ENCODE data around the gene CRY2. TPM values are rescaled to one million over a fixed set of nuclear protein-coding genes. Genes with fewer than 3 reads are reported as not detected.
A peak's percentile ranks its signal among the peaks of the same experiment; 100 is the strongest.

The CRY2 gene
- total RNA-seq, 2 experiments from 2014 or later = 18.4 to 22.7 TPM

DNA sequence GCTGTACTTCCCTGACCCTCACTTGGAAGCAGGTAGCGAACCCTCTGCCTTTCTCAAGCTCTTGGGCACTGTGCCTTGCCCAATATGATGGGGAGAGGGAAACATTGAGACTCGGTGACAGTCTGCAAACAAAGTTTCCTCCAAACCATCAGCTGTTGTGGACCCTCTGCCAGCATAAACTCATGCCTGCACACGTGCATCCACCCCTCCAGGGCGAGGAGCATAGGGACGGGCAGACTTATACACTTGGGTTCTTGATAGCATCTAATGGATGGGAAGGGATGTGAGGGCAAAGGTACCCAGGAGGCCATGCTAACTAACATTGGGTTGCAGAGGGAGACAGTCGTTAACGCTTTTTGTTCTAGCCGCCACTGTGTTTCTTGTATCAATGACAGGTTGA lies 29.9 kb downstream of the CRY2 start:
- Mint-ChIP-seq H3K36me3 (ENCODE audit: low read depth) (peaks cover 28% of the 10 kb centered on the region), H3K4me3 (no peak overlapping the region), H3K27ac (no peak overlapping the region), H3K9me3 (no peaks in the 10 kb centered on the region), H3K27me3 (no peaks in the 10 kb centered on the region), H3K4me1 (no peaks in the 10 kb centered on the region)
- ChIA-PET CTCF (no interaction called here), POLR2A (no interaction called here)
- no peak for DNase-seq

DNA sequence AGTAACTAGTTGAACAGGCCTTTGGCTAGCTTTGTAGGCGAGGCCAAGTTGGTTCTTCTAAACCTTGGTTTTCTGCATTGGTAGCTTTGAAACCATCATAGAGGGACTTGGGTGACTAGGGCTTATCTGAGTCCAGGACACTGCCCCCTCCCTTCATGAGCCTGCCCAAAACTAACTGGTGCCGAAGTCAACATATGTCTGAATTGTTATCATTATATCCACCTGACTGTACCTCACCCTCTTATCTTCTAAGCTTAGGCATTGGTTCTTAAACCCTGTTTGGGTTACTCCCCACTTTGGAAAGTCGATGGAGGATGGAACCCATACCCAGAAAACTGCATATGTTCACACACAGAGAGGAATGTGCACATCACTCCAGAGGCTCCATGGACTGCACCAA lies 30.6 kb downstream of the CRY2 start:
- DNase-seq = no peak
- Mint-ChIP-seq H3K9me3 (no peaks in the 10 kb centered on the region), H3K4me3 (no peak overlapping the region), H3K4me1 (no peaks in the 10 kb centered on the region), H3K27me3 (no peaks in the 10 kb centered on the region), H3K27ac (no peak overlapping the region), H3K36me3 (ENCODE audit: low read depth) (peaks cover 28% of the 10 kb centered on the region)
- CTCF ChIA-PET = no interaction called here
- POLR2A ChIA-PET = no interaction called here

DNA sequence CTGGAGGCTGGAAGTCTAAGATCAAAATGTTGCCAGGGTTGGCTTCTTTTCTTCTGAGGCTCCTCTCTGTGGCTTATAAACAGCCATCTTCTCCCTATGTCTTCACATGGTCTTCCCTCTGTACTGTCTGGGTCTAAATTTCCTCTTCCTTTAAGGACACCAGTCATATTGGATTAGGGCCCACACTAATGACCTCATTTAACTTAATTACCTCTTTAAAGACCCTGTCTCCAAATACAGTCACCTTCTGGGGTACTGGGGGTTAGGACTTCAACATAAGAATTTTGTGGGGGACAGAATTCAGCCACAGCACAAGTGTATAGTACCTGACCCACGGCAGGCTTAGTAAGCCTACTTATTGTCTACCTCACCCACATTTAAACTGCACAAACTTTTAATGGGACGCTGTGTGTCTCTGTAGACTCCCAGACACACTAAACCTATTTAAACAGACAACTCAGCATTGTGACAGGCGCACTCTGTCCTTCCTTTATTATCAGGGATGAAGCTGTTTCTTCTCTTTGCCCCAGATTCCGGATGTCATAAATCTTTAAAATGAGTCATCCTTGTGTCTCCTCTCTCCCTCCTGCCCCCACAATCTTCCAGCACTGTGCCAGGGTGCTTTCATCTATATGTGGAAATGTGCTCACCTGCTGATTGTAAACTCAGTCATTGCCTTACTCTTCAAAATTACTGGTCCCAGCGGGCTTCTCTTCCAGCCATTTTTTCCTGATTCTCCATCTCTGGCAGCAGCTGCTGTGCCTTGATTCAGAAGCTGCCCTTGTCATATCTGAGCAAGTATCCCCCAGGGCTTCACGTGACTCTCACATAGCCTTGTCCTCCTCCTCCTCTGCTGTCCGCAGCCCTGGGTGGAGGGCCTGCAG lies 32.8 kb downstream of the CRY2 start:
- Mint-ChIP-seq H3K9me3 (no peaks in the 10 kb centered on the region), H3K27me3 (peaks cover 4% of the 10 kb centered on the region), H3K36me3 (ENCODE audit: low read depth) (peaks cover 19% of the 10 kb centered on the region), H3K4me1 (peaks cover 4% of the 10 kb centered on the region), H3K4me3 (no peak overlapping the region), H3K27ac (no peak overlapping the region)
- POLR2A ChIA-PET = no interaction called here
- CTCF ChIA-PET = no interaction called here
- no peak for DNase-seq

DNA sequence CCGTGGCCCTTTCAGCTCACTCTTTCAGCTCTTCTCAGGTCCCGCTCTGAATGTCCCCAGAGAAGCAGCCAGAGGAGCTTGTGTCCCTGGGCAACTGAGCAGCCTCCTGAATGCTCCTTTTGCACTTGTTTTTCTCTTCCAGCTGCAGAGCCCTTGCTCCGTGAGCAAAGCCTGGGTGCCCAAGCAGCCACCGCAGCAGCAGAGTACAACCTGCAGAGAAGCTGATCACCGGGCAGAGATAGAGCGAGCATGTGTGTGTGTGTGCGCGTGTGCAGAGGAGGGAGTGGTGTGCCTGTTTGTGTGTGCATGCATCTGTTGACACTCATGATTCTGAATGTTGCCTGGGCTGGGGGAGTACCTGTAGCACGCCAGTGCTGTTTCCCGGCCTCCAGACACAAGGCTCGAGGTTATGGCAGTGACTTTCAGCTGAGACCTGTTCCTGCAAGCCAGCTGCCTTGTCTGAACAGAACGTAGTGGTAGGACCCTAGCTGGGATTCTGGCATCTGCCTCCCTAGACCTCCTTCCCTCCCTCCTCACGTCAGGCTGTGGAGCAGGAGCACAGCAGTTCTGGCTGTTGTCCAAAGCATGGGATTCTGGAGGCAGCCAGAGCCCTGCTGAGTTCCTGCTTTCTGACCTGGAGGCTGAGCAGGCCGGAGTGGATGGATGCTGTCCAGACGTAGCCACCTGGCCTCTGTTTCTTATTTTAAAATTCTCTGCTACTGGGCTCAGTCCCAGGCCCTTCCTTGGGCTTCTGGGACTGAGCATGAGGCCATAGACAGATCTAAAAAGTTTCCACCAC lies 33.7 kb downstream of the CRY2 start:
- H3K9me3 Mint-ChIP-seq = no peaks in the 10 kb centered on the region
- CTCF ChIA-PET = no interaction called here

DNA sequence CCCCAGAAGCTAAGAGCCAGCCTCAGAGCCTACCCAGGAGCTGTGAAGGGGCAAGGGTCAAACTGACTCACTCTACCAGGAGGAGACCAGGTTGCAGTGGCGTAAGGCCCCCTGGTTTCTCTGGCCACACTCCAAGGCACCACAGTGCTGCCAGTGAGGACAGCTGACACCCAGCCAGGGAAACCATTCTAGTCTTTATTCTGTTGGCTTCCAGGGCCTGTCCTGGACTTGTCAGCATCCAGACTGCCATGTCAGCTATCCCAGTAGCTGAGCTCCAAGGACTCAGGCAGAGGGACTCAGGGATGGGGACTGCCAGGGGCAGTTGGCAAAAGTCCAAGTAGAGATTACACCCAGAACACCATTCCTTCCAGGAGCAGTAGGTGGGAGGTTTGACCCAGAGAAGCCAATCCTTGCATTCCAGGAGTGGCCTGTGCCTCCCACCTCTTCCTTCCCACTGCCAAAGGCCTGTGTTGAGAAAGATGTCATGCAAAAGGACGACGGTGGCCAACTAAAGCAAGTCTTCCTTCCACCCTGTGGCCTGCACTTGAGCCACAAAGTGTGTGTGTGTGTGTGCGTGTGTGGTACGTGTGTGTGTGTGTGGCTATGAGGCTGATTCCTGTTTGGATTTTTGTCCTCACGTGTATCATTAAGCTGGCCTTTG lies 34.6 kb downstream of the CRY2 start:
- H3K36me3 Mint-ChIP-seq (ENCODE audit: low read depth) = peaks cover 14% of the 10 kb centered on the region
- H3K9me3 Mint-ChIP-seq = no peaks in the 10 kb centered on the region
- H3K4me1 Mint-ChIP-seq = peaks cover 7% of the 10 kb centered on the region
- ChIA-PET CTCF (no interaction called here), POLR2A (no interaction called here)
- no peak for DNase-seq
- H3K27ac Mint-ChIP-seq = no peak overlapping the region
- H3K27me3 Mint-ChIP-seq = peaks cover 4% of the 10 kb centered on the region
- H3K4me3 Mint-ChIP-seq = no peak overlapping the region

More for the DNA sequence above, 33.7 kb downstream of the CRY2 start:
- Mint-ChIP-seq H3K27ac (no peak overlapping the region), H3K27me3 (peaks cover 4% of the 10 kb centered on the region), H3K36me3 (ENCODE audit: low read depth) (peaks cover 14% of the 10 kb centered on the region), H3K4me1 (peaks cover 7% of the 10 kb centered on the region), H3K4me3 (no peak overlapping the region)
- POLR2A ChIA-PET = interaction anchor here (0.5 kb wide), 1 partner anchor 189 kb away, joined by 3 read pairs; no protein-coding TSS in a partner anchor
- no peak for DNase-seq

DNA sequence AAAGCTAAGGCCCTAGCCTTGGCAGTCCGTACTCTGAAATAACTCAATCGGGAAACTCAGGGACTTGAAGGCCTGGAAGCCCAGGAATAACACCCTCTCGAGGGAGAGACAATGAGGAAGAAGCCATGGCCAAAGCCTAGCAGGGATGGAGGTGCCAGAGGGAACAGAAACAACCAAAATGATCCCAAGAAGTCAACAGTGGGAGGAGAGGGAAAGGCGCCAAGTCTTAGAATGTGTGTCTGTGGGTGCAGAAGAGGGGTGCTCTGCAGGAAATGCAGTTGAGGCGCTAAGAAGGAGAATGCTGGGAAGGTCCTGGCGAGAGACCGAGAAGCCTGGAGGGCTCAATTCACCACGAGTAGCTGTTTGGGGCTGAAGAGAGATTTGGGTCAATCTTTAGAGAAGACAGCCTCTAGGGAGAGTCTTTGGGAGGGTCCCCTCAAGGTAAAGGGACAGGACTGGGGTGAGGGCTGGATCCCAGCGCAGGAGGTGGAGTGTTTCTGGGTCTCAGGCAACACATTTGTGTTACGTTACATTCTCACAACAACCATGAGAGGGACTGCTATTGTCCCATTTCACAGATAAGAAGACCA lies 37.4 kb downstream of the CRY2 start:
- Mint-ChIP-seq H3K36me3 (ENCODE audit: low read depth) (peaks cover under 1% of the 10 kb centered on the region), H3K4me3 (peak overlapping the region; percentile 61), H3K27ac (no peak overlapping the region), H3K4me1 (peaks cover 7% of the 10 kb centered on the region), H3K9me3 (no peaks in the 10 kb centered on the region), H3K27me3 (peaks cover 4% of the 10 kb centered on the region)
- CTCF ChIA-PET = interaction anchor here (0.6 to 1.7 kb wide), 2 partner anchors 92 to 113 kb away, joined by 3 to 4 read pairs; no protein-coding TSS in a partner anchor
- POLR2A ChIA-PET = interaction anchor here (1.0 kb wide), 1 partner anchor 14 kb away, joined by 3 read pairs; no protein-coding TSS in a partner anchor
- no peak for DNase-seq

DNA sequence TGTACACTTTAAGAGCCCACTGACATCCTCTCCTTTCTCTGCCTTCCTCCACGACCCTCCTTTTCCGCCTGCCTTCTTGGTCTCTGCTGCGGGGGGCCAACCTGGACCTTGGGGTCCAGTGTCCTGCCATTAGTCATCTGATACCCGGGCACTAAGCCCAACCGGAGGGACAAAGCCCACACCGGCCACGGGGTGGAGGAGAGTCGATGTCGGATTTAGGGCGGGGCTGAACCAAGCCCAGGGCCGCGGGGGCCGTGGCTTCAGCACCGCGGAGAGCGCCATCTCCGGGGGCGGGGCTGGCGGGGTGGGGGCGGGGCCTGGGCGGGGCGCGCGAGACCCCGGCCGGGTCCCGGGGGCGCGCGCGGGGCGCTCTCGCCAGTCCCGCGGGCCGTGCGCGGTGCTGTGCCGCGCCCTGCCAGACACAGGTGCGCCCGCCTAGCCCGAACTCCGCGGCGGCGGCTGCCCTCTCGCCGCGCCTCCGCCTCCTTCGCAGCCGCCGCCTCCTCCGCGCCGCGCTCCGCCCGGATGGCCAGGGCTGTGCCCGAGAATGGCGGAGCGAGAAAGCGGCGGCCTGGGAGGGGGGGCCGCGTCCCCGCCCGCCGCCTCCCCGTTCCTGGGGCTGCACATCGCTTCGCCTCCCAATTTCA lies 38.1 kb downstream of the CRY2 start, which contains the start of gene MAPK8IP1:
Gene MAPK8IP1 (plus strand): TSS at position 378 of the 647 bp plus-strand sequence. CDS start 170 bp downstream, at position 548.
- POLR2A ChIA-PET = no interaction called here
- peak; percentile 63 for DNase-seq
- CTCF ChIA-PET = no interaction called here
- no peak within 1 kb of the TSS for H3K27ac Mint-ChIP-seq
- no peaks in the 10 kb centered on the region for H3K9me3 Mint-ChIP-seq
- H3K36me3 Mint-ChIP-seq (ENCODE audit: low read depth) = no peaks in the 10 kb centered on the region
- H3K4me1 Mint-ChIP-seq = peaks cover 7% of the 10 kb centered on the region
- H3K27me3 Mint-ChIP-seq = peaks cover 4% of the 10 kb centered on the region
- peak within 1 kb of the TSS; percentile 61 for H3K4me3 Mint-ChIP-seq

DNA sequence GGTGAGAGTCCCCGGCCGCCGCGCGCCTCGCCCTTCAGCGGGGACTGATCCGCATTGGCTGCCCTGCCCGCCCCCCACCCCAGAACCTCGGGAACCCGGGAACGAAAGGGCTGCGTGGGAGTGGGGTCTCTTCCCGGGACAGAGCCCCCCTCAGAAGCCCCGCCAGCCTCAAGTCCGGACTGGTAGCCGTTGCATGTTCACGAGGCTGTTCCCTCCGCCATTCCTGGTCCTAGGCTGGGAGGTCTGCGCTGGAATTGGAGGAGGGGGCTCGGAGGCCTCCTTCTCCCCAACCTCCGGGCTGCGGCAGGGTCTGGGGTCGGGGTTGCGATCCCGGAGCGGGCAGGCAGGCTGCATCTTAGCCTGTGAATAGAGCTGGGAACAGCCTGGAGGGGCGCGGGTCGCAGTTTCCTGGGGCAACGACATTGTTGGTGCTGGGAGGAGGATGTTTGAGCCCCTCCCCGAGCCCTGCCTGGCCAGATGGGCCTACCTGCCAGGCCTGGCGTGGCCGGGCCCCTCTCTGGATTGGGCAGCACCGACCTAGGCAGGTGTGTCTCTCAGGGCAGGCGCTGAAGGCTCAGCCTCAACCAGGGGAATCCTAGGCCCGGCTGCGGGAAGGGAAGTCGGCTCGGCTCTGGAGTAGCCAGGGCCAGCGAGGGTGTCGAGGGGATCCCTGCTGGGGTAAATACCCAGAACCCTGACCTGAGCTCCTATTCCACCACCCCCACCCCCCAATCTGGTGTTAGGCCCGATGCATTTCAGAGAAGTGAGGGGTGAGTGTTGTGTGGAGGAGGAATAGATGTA lies 38.8 kb downstream of the CRY2 start:
- Mint-ChIP-seq H3K4me1 (peaks cover 7% of the 10 kb centered on the region), H3K4me3 (no peak overlapping the region)

DNA sequence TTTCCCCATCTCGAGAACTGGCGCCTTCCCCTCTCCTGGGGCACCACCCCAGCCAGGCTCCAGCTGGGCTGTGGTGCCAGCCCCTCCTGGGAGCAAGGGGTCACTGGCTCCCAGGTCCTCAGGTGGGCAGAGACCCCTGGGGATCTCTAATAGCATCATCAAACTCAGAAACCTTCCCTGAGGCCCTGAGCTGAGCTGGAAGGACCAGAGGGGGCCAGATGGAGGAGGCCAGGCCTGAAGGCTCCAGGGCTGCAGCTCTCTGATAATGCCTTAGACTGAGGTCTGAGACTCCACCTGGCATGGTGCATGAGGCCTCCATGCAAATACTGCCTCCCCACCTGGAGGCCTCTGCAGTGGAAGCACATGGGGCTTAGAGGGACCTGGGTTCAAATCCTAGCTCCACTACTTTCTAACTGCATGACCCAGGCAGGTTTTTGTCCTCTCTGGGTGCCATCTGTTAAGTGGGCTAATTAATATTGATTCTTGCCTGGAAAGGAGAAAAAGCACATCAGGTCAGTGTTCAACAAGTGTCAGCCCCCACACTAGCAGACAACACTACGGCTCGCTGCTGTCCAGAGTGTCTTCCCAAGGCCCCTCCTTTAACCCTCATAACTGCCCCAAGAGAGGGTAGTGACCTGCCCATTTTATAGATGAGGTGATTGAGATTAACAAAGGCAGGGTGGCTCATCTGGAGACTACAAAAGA lies 39.7 kb downstream of the CRY2 start:
- ChIA-PET CTCF (no interaction called here), POLR2A (interaction anchor here (1.6 kb wide), 1 partner anchor 30 kb away, joined by 3 read pairs; no protein-coding TSS in a partner anchor)
- peaks cover 7% of the 10 kb centered on the region for H3K27me3 Mint-ChIP-seq
- H3K36me3 Mint-ChIP-seq (ENCODE audit: low read depth) = no peaks in the 10 kb centered on the region
- H3K4me1 Mint-ChIP-seq = peaks cover 7% of the 10 kb centered on the region
- DNase-seq = no peak
- no peak overlapping the region for H3K27ac Mint-ChIP-seq
- H3K9me3 Mint-ChIP-seq = no peaks in the 10 kb centered on the region
- H3K4me3 Mint-ChIP-seq = no peak overlapping the region

More for the DNA sequence above, 38.8 kb downstream of the CRY2 start:
- H3K36me3 Mint-ChIP-seq (ENCODE audit: low read depth) = no peaks in the 10 kb centered on the region
- no peaks in the 10 kb centered on the region for H3K9me3 Mint-ChIP-seq
- no peak for DNase-seq
- H3K27ac Mint-ChIP-seq = no peak overlapping the region
- CTCF ChIA-PET = no interaction called here
- peaks cover 4% of the 10 kb centered on the region for H3K27me3 Mint-ChIP-seq
- POLR2A ChIA-PET = no interaction called here

DNA sequence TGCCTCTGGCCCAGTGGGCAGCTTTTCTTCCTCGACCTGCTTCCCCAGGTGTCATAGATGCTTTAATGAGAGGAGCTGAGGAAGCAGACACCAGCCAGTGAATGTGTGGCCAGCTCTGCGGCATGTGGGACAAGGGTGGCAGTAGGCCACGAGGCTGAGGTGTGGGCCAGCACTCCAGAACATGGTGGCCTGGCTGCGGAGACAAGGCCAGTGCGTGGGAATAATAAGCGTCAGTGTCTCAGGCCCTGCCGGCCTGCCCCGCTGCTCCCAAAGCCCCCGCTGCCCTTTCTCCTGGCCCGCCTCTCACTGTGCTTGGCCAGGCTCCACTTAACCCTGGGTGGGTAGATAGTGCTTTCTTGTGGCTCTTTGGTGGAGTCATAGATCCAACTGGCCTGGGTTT lies 40.3 kb downstream of the CRY2 start:
- ChIA-PET CTCF (no interaction called here), POLR2A (interaction anchor here (1.6 kb wide), 1 partner anchor 30 kb away, joined by 3 read pairs; no protein-coding TSS in a partner anchor)
- Mint-ChIP-seq H3K27me3 (peaks cover 7% of the 10 kb centered on the region), H3K27ac (no peak overlapping the region), H3K4me1 (peaks cover 7% of the 10 kb centered on the region), H3K4me3 (no peak overlapping the region), H3K9me3 (no peaks in the 10 kb centered on the region), H3K36me3 (ENCODE audit: low read depth) (no peaks in the 10 kb centered on the region)
- no peak for DNase-seq

DNA sequence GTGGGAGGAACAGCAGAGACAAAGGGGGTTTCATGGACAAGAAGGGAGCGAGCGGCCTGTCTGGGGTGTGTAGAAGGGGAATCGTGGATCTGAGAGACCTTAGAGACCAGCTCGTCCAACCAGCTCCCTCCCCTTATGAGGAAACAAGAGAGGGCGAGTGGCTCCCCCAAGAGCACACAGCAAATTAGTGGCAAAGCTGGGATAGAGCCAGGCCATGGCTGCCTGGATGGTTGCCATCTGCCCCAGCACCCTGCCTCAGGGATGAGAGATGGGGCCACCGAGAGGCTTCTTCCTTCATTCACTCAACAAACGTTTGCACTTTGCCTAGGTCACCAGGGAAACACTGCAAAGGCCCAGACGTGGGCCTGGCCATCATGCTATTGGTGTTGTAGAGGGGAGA lies 42.3 kb downstream of the CRY2 start:
- ChIA-PET CTCF (interaction anchor here (1.4 kb wide), 2 partner anchors 75 to 118 kb away, joined by 4 to 5 read pairs; no protein-coding TSS in a partner anchor), POLR2A (no interaction called here)
- no peaks in the 10 kb centered on the region for H3K36me3 Mint-ChIP-seq (ENCODE audit: low read depth)
- H3K27me3 Mint-ChIP-seq = peaks cover 5% of the 10 kb centered on the region
- no peak for DNase-seq
- no peaks in the 10 kb centered on the region for H3K9me3 Mint-ChIP-seq
- H3K27ac Mint-ChIP-seq = no peak overlapping the region
- no peak overlapping the region for H3K4me3 Mint-ChIP-seq
- peaks cover 5% of the 10 kb centered on the region for H3K4me1 Mint-ChIP-seq
